CD4-positive, CD25-positive, alpha-beta regulatory T cell (primary cell): ENCODE measurements around the gene KMT2B. TPM values are rescaled to one million over a fixed set of nuclear protein-coding genes. Genes with fewer than 3 reads are reported as not detected.

Experiments
- ATAC-seq, 2 donors: fragments of 150-1000 bp; cut with Tn5 transposase; one replicate each; pipeline ENCODE4 v1.10.0; 2021; ENCODE audit warnings: low read depth in 2 of 2, moderate number of reproducible peaks in 2 of 2, moderate library complexity in 1 of 2
- DNase-seq, 3 donors: peaks; one replicate each; pipeline versions ENCODE4 v3.0.0 to v3.0.0-alpha.2; 2012 to 2022; ENCODE audit warnings: mixed read lengths in 1 of 3
- H3K27ac ChIP-seq: one replicate; pipeline ENCODE4 v1.7.0; 2013; ENCODE audit warnings: mild to moderate bottlenecking, low read length; ENCODE audit not compliant: insufficient read depth, poor library complexity, severe bottlenecking
- H3K27me3 ChIP-seq: one replicate; pipeline ENCODE4 v1.7.0; 2013; ENCODE audit warnings: low read length; ENCODE audit not compliant: control insufficient read depth, insufficient read depth
- H3K36me3 ChIP-seq: one replicate; pipeline ENCODE4 v1.7.0; 2013; ENCODE audit warnings: mild to moderate bottlenecking, low read length, moderate library complexity; ENCODE audit not compliant: control insufficient read depth, insufficient read depth
- H3K4me1 ChIP-seq: 2 replicates; pipeline ENCODE4 v1.7.0; 2013; ENCODE audit warnings: mild to moderate bottlenecking, low read length; ENCODE audit not compliant: insufficient read depth, control insufficient read depth, poor library complexity, severe bottlenecking
- H3K4me3 ChIP-seq: one replicate; pipeline ENCODE4 v1.7.0; 2013; ENCODE audit warnings: low read depth, mild to moderate bottlenecking, low read length, moderate library complexity
- H3K9me3 ChIP-seq, 2 experiments: 1 replicate in 1 of 2; 2 replicates in 1 of 2; pipeline ENCODE4 v1.7.0; 2013; ENCODE audit warnings: low read length in 2 of 2, mild to moderate bottlenecking in 1 of 2, moderate library complexity in 1 of 2; ENCODE audit not compliant: control insufficient read depth in 2 of 2
- H3K27ac Mint-ChIP-seq, 3 donors: one replicate each; pipeline ENCODE4 v1.8.0; 2020 to 2022; ENCODE audit warnings: mild to moderate bottlenecking in 3 of 3, mixed read lengths in 3 of 3, moderate library complexity in 2 of 3
- H3K27me3 Mint-ChIP-seq: one replicate; pipeline ENCODE4 v1.8.0; 2022; ENCODE audit warnings: mild to moderate bottlenecking, mixed read lengths
- H3K36me3 Mint-ChIP-seq: one replicate; pipeline ENCODE4 v1.8.0; 2020; ENCODE audit warnings: mixed read lengths
- H3K4me1 Mint-ChIP-seq, 4 donors: one replicate each; pipeline ENCODE4 v1.8.0; 2020 to 2022; ENCODE audit warnings: mixed read lengths in 4 of 4, mild to moderate bottlenecking in 1 of 4
- H3K4me3 Mint-ChIP-seq, 4 donors: one replicate each; pipeline ENCODE4 v1.8.0; 2020 to 2022; ENCODE audit warnings: mild to moderate bottlenecking in 4 of 4, mixed read lengths in 4 of 4, moderate library complexity in 3 of 4
- H3K9me3 Mint-ChIP-seq, 7 donors: one replicate each; pipeline ENCODE4 v1.8.0; 2020 to 2022; ENCODE audit warnings: mixed read lengths in 7 of 7, mild to moderate bottlenecking in 3 of 7, moderate library complexity in 2 of 7
- polyA plus RNA-seq, 4 donors: library from polyadenylated mRNA; unstranded; fragments of 300-500 nt; fragmentation: Illumina TruSeq; gene quantifications; one replicate each; pipeline ENCODE4 v1.2.3, GENCODE V29; 2021
- total RNA-seq: library from RNA; stranded (reverse); gene quantifications from one replicate; pipeline ENCODE4 v1.2.3, GENCODE V29; 2022

Gene KMT2B
- total and polyA plus RNA-seq, 5 donors from 2014 or later, result 0.45 to 73.0 (median 0.87) TPM

- Mint-ChIP-seq H3K4me1 (peaks cover 20 to 72% (median 48%) of the 10 kb centered on the region in 4 donors), H3K9me3 (no peaks in the 10 kb centered on the region), H3K4me3 (peak overlapping the region; percentile 85 to 93 (median 88)), H3K36me3 (no peaks in the 10 kb centered on the region), H3K27me3 (peaks cover 4% of the 10 kb centered on the region), H3K27ac (peak overlapping the region; percentile 95 to 98 (median 97))
- ATAC-seq, result no peak
- Histone ChIP-seq H3K27ac (peak overlapping the region; percentile 95), H3K9me3 (no peaks in the 10 kb centered on the region), H3K27me3 (no peaks in the 10 kb centered on the region), H3K4me1 (peaks cover 76% of the 10 kb centered on the region), H3K36me3 (no peaks in the 10 kb centered on the region), H3K4me3 (peak overlapping the region; percentile 69)
- DNase-seq, result peak in 1 of 3 donors; percentile 9
Observed at GRCh38 chr19:35713904-35714495, 3.8 kb upstream of the KMT2B start.

GRCh38 chr19:35714601-35715354 lies 3.0 kb upstream of the KMT2B start:
- peak overlapping the region; percentile 95 to 98 (median 97) for H3K27ac Mint-ChIP-seq
- no peaks in the 10 kb centered on the region for H3K9me3 Mint-ChIP-seq
- H3K4me1 Mint-ChIP-seq, result peaks cover 20 to 78% (median 52%) of the 10 kb centered on the region in 4 donors
- peaks cover 4% of the 10 kb centered on the region for H3K27me3 Mint-ChIP-seq
- ATAC-seq (no peak), DNase-seq (peak in 2 of 3 donors; percentile 24 to 58)
- Histone ChIP-seq H3K9me3 (no peaks in the 10 kb centered on the region), H3K27ac (peak overlapping the region; percentile 95), H3K4me1 (peaks cover 84% of the 10 kb centered on the region), H3K36me3 (no peaks in the 10 kb centered on the region), H3K27me3 (no peaks in the 10 kb centered on the region), H3K4me3 (peak overlapping the region; percentile 69)
- peak overlapping the region; percentile 85 to 93 (median 88) for H3K4me3 Mint-ChIP-seq
- no peaks in the 10 kb centered on the region for H3K36me3 Mint-ChIP-seq

GRCh38 chr19:35715355-35715809 lies 2.4 kb upstream of the KMT2B start:
- H3K9me3 Mint-ChIP-seq, result peaks cover 0 to 1% (median 0%) of the 10 kb centered on the region in 7 donors
- peak overlapping the region; percentile 86 to 99 (median 94) for H3K4me3 Mint-ChIP-seq
- Histone ChIP-seq H3K4me3 (no peak overlapping the region), H3K9me3 (no peaks in the 10 kb centered on the region), H3K36me3 (peaks cover 5% of the 10 kb centered on the region), H3K4me1 (peaks cover 83% of the 10 kb centered on the region), H3K27me3 (no peaks in the 10 kb centered on the region), H3K27ac (peak overlapping the region; percentile 95)
- ATAC-seq (no peak), DNase-seq (no peak)
- peak overlapping the region; percentile 92 to 95 (median 95) for H3K27ac Mint-ChIP-seq
- peaks cover 3% of the 10 kb centered on the region for H3K36me3 Mint-ChIP-seq
- peaks cover 20 to 78% (median 51%) of the 10 kb centered on the region in 4 donors for H3K4me1 Mint-ChIP-seq
- H3K27me3 Mint-ChIP-seq, result peaks cover 4% of the 10 kb centered on the region

GRCh38 chr19:35715981-35716800 lies 1.6 kb upstream of the KMT2B start:
- H3K27me3 ChIP-seq, result no peaks in the 10 kb centered on the region
- H3K9me3 Mint-ChIP-seq, result peaks cover 0 to 1% (median 0%) of the 10 kb centered on the region in 7 donors
- H3K36me3 ChIP-seq, result peaks cover 6% of the 10 kb centered on the region
- peak overlapping the region; percentile 95 for H3K27ac ChIP-seq
- ATAC-seq, result no peak
- no peaks in the 10 kb centered on the region for H3K9me3 ChIP-seq
- peaks cover 14 to 71% (median 45%) of the 10 kb centered on the region in 4 donors for H3K4me1 Mint-ChIP-seq
- peak overlapping the region; percentile 68 for H3K4me3 ChIP-seq
- peaks cover 75% of the 10 kb centered on the region for H3K4me1 ChIP-seq
- peaks cover 4% of the 10 kb centered on the region for H3K27me3 Mint-ChIP-seq
- H3K36me3 Mint-ChIP-seq, result peaks cover 3% of the 10 kb centered on the region
- peak overlapping the region; percentile 86 to 99 (median 94) for H3K4me3 Mint-ChIP-seq
- peak in 2 of 3 donors; percentile 31 to 48 for DNase-seq
- H3K27ac Mint-ChIP-seq, result peak overlapping the region; percentile 92 to 95 (median 95)

- peaks cover 67% of the 10 kb centered on the region for H3K4me1 ChIP-seq
Observed at GRCh38 chr19:35716801-35717664, 770 bp upstream of the KMT2B start.

GRCh38 chr19:35718345-35719041 lies 690 bp downstream of the KMT2B start:
- Histone ChIP-seq H3K27me3 (no peaks in the 10 kb centered on the region), H3K4me1 (peaks cover 52% of the 10 kb centered on the region), H3K9me3 (no peaks in the 10 kb centered on the region), H3K4me3 (peak overlapping the region; percentile 62), H3K27ac (peak overlapping the region; percentile 68), H3K36me3 (peaks cover 27% of the 10 kb centered on the region)
- Mint-ChIP-seq H3K27me3 (peaks cover 4% of the 10 kb centered on the region), H3K27ac (peak overlapping the region in 2 of 3 donors; percentile 90 to 93), H3K4me3 (peak overlapping the region; percentile 87 to 98 (median 93)), H3K36me3 (peaks cover 11% of the 10 kb centered on the region), H3K9me3 (peaks cover 0 to 1% (median 0%) of the 10 kb centered on the region in 7 donors), H3K4me1 (peaks cover 5 to 56% (median 28%) of the 10 kb centered on the region in 4 donors)
- ATAC-seq (no peak), DNase-seq (peak; percentile 36 to 74 (median 52))

More at GRCh38 chr19:35716801-35717664, 770 bp upstream of the KMT2B start:
- peak; percentile 94 to 98 (median 98) for DNase-seq
- no peaks in the 10 kb centered on the region for H3K9me3 ChIP-seq
- peak; percentile 83 for ATAC-seq
- Mint-ChIP-seq H3K27ac (peak overlapping the region; percentile 92 to 95 (median 95)), H3K4me3 (peak overlapping the region; percentile 86 to 99 (median 94)), H3K27me3 (peaks cover 4% of the 10 kb centered on the region), H3K4me1 (peaks cover 11 to 71% (median 39%) of the 10 kb centered on the region in 4 donors), H3K9me3 (peaks cover 0 to 1% (median 0%) of the 10 kb centered on the region in 7 donors), H3K36me3 (peaks cover 7% of the 10 kb centered on the region)
- peak overlapping the region; percentile 68 for H3K4me3 ChIP-seq
- no peaks in the 10 kb centered on the region for H3K27me3 ChIP-seq
- peak overlapping the region; percentile 95 for H3K27ac ChIP-seq
- peaks cover 12% of the 10 kb centered on the region for H3K36me3 ChIP-seq
